Nephron progenitor cell (in vitro differentiated cells): ENCODE results near the gene GNPDA1.

ENCODE experiments used
- DNase-seq: peaks from one replicate; pipeline ENCODE4 v3.0.0; 2021
- H3K27ac Mint-ChIP-seq: 2 replicates; pipeline ENCODE4 v1.8.0; 2021; ENCODE audit warnings: mild to moderate bottlenecking, moderate library complexity, mixed read lengths
- H3K27me3 Mint-ChIP-seq: 2 replicates; pipeline ENCODE4 v1.8.0; 2021; ENCODE audit warnings: mild to moderate bottlenecking, low read depth, mixed read lengths; ENCODE audit not compliant: poor library complexity
- H3K36me3 Mint-ChIP-seq: 2 replicates; pipeline ENCODE4 v1.8.0; 2021; ENCODE audit warnings: low read depth, mixed read lengths
- H3K4me1 Mint-ChIP-seq: 2 replicates; pipeline ENCODE4 v1.8.0; 2021; ENCODE audit warnings: mixed read lengths
- H3K4me3 Mint-ChIP-seq: 2 replicates; pipeline ENCODE4 v1.8.0; 2021; ENCODE audit warnings: mild to moderate bottlenecking, moderate library complexity, mixed read lengths
- H3K9me3 Mint-ChIP-seq: 2 replicates; pipeline ENCODE4 v1.8.0; 2021; ENCODE audit warnings: mild to moderate bottlenecking, moderate library complexity, mixed read lengths
- CTCF ChIP-seq: fragments of 200-600 bp; sonication (generic); IDR thresholded peaks from 2 replicates; pipeline ENCODE4 v1.5.0; 2021; ENCODE audit warnings: antibody characterized with exemption

GNPDA1 gene

GRCh38 chr5:141951332-141951781 lies 61.5 kb downstream of the GNPDA1 start:
- no peaks in the 10 kb centered on the region for H3K36me3 Mint-ChIP-seq
- H3K27me3 Mint-ChIP-seq = peaks cover 12% of the 10 kb centered on the region
- H3K4me1 Mint-ChIP-seq = peaks cover 23% of the 10 kb centered on the region
- no peak overlapping the region for H3K27ac Mint-ChIP-seq
- no peaks in the 10 kb centered on the region for H3K9me3 Mint-ChIP-seq
- TF ChIP-seq CTCF = peak; percentile 62
- no peak overlapping the region for H3K4me3 Mint-ChIP-seq
- peak; percentile 58 for DNase-seq
